Naive thymus-derived CD8-positive, alpha-beta T cell (primary cell): ENCODE results near the gene PARVB. TPM values are rescaled to one million over a fixed set of nuclear protein-coding genes. Genes with fewer than 3 reads are reported as not detected.
A peak's percentile ranks its signal among the peaks of the same experiment; 100 is the strongest.

Source experiments
- ATAC-seq, 2 donors: fragments of 150-1000 bp; cut with Tn5 transposase in 1 of 2; sonication (Bioruptor Pico), chemical (Tn5 transposase) in 1 of 2; 1 replicate in 1 of 2; 2 replicates in 1 of 2; pipeline ENCODE4 v1.10.0; 2021; ENCODE audit warnings: mild to moderate bottlenecking in 2 of 2, moderate library complexity in 2 of 2
- POLR2A ChIA-PET: fragments of 350-600 bp; sonication (Branson Sonifier 250); formaldehyde crosslinking; loops from one replicate; lab custom pipeline; 2021; ENCODE audit warnings: antibody characterized with exemption; lab: Charles Lee
- DNase-seq, 10 donors: peaks; one replicate each; pipeline versions ENCODE4 v3.0.0 to v3.0.0-alpha.2; 2020 to 2022
- H3K27ac Mint-ChIP-seq, 10 donors: one replicate each; pipeline ENCODE4 v1.8.0; 2020 to 2022; ENCODE audit warnings: mild to moderate bottlenecking in 10 of 10, mixed read lengths in 10 of 10, moderate library complexity in 4 of 10, inconsistent platforms in 1 of 10
- H3K27me3 Mint-ChIP-seq, 5 donors: one replicate each; pipeline ENCODE4 v1.8.0; 2021 to 2022; ENCODE audit warnings: mixed read lengths in 5 of 5
- H3K36me3 Mint-ChIP-seq, 3 donors: one replicate each; pipeline ENCODE4 v1.8.0; 2020 to 2022; ENCODE audit warnings: mixed read lengths in 3 of 3, mild to moderate bottlenecking in 2 of 3, inconsistent platforms in 1 of 3
- H3K4me1 Mint-ChIP-seq, 4 donors: one replicate each; pipeline ENCODE4 v1.8.0; 2021 to 2022; ENCODE audit warnings: mixed read lengths in 4 of 4
- H3K4me3 Mint-ChIP-seq, 10 donors: one replicate each; pipeline ENCODE4 v1.8.0; 2020 to 2022; ENCODE audit warnings: mild to moderate bottlenecking in 10 of 10, mixed read lengths in 10 of 10, moderate library complexity in 6 of 10, inconsistent platforms in 1 of 10
- H3K9me3 Mint-ChIP-seq, 9 donors: one replicate each; pipeline ENCODE4 v1.8.0; 2020 to 2022; ENCODE audit warnings: mixed read lengths in 9 of 9, mild to moderate bottlenecking in 3 of 9, inconsistent platforms in 1 of 9, moderate library complexity in 1 of 9
- polyA plus RNA-seq, 3 donors: library from polyadenylated mRNA; unstranded; fragments of 300-500 nt; fragmentation: Illumina TruSeq; gene quantifications; one replicate each; pipeline ENCODE4 v1.2.3, GENCODE V29; 2021
- total RNA-seq, 8 experiments: library from RNA in 2 of 8; stranded (reverse) in 2 of 8; gene quantifications; one replicate each; pipeline ENCODE4 v1.2.3 and lab custom pipeline; 2021 to 2026

The PARVB gene
- total and polyA plus RNA-seq, 5 experiments from 2014 or later = 0.91 to 7.0 (median 6.9) TPM; not detected in 2

GRCh38 chr22:44155115-44155514 is 131.0 kb downstream of the PARVB start:
- ATAC-seq (peak in 1 of 2 donors; percentile 35), DNase-seq (peak in 1 of 10 donors; percentile 23)
- POLR2A ChIA-PET = no interaction called here
- Mint-ChIP-seq H3K9me3 (no peaks in the 10 kb centered on the region), H3K36me3 (peaks cover 0 to 3% (median 0%) of the 10 kb centered on the region in 3 donors), H3K4me1 (no peaks in the 10 kb centered on the region), H3K4me3 (no peak overlapping the region), H3K27me3 (peaks cover 0 to 2% (median 0%) of the 10 kb centered on the region in 5 donors), H3K27ac (no peak overlapping the region)

DNA sequence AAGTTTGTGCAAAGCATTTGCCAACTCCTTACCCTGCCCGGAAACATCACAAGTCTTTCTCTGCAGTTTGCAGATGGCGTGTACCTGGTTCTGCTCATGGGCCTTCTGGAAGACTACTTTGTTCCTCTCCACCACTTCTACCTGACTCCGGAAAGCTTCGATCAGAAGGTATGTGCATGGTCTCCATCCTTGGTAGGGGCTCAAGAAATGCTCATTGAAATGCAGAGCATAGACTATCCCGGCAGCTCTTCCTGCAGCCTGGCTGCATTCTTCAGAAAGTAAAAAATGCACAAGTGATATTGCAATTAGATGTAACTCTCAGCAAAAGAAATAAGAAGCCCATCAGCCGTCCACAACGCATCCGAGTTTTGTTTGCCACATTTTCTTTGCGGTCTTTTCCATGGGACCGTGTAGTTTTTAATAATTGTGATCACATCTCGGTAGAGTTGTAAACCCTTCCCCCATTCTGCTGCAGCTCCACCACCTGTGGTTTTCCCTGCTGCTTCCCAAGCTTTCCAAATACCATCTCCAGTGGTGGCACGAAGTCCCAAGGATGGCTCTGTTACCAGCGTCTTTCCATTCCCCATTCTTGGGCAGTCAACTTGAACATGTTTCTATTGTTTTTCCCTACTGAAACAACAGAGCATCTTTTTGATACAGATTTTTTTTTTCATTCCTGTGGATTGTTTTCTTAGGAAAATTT is 134.0 kb downstream of the PARVB start:
- Mint-ChIP-seq H3K4me1 (peaks cover 0 to 2% (median under 1%) of the 10 kb centered on the region in 4 donors), H3K27me3 (no peaks in the 10 kb centered on the region), H3K36me3 (peaks cover 0 to 3% (median 0%) of the 10 kb centered on the region in 3 donors), H3K4me3 (peak overlapping the region in 1 of 10 donors; percentile 45), H3K9me3 (no peaks in the 10 kb centered on the region), H3K27ac (peak overlapping the region in 1 of 10 donors; percentile 43)
- ATAC-seq (no peak), DNase-seq (no peak)
- POLR2A ChIA-PET = no interaction called here

DNA sequence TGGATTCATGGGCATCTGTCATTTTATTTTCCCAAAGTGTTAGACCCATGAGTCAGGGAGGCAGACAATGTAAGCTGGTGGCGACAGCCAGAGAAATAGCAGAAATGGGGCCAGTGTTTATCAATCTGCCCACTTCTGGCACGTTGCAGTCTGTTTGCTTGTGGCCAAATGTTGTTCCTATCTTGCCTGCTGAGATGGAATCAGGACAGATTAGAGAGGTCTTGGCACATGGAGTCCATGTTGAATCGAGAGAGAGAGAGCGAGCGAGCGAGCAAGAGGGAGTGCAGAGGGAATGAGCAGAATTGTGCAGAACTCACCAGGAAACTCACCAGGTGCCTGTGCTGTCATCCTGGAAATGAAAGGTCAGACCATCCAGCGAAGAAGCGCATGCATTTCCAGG is 134.7 kb downstream of the PARVB start:
- no peak overlapping the region for H3K4me3 Mint-ChIP-seq

GRCh38 chr22:44159221-44159620 is 135.1 kb downstream of the PARVB start:
- DNase-seq (no peak), ATAC-seq (no peak)
- H3K4me1 Mint-ChIP-seq = peaks cover 0 to 2% (median under 1%) of the 10 kb centered on the region in 4 donors
- POLR2A ChIA-PET = no interaction called here
- no peak overlapping the region for H3K27ac Mint-ChIP-seq
- no peaks in the 10 kb centered on the region for H3K9me3 Mint-ChIP-seq
- H3K27me3 Mint-ChIP-seq = no peaks in the 10 kb centered on the region
- H3K4me3 Mint-ChIP-seq = no peak overlapping the region
- peaks cover 0 to 3% (median 0%) of the 10 kb centered on the region in 3 donors for H3K36me3 Mint-ChIP-seq

More for the DNA sequence above, 134.7 kb downstream of the PARVB start:
- POLR2A ChIA-PET = no interaction called here
- DNase-seq = peak in 1 of 10 donors; percentile 14
- Mint-ChIP-seq H3K4me1 (peaks cover 0 to 2% (median under 1%) of the 10 kb centered on the region in 4 donors), H3K27me3 (no peaks in the 10 kb centered on the region), H3K36me3 (peaks cover 0 to 3% (median 0%) of the 10 kb centered on the region in 3 donors), H3K9me3 (no peaks in the 10 kb centered on the region), H3K27ac (no peak overlapping the region)
- ATAC-seq = no peak

- ATAC-seq (no peak), DNase-seq (no peak)
- peaks cover 0 to 3% (median 0%) of the 10 kb centered on the region in 3 donors for H3K36me3 Mint-ChIP-seq
- H3K4me1 Mint-ChIP-seq = peaks cover 0 to 2% (median under 1%) of the 10 kb centered on the region in 4 donors
- POLR2A ChIA-PET = no interaction called here
- no peak overlapping the region for H3K27ac Mint-ChIP-seq
- no peak overlapping the region for H3K4me3 Mint-ChIP-seq
- no peaks in the 10 kb centered on the region for H3K9me3 Mint-ChIP-seq
- no peaks in the 10 kb centered on the region for H3K27me3 Mint-ChIP-seq
Measured at GRCh38 chr22:44159811-44160210, 135.7 kb downstream of the PARVB start.

DNA sequence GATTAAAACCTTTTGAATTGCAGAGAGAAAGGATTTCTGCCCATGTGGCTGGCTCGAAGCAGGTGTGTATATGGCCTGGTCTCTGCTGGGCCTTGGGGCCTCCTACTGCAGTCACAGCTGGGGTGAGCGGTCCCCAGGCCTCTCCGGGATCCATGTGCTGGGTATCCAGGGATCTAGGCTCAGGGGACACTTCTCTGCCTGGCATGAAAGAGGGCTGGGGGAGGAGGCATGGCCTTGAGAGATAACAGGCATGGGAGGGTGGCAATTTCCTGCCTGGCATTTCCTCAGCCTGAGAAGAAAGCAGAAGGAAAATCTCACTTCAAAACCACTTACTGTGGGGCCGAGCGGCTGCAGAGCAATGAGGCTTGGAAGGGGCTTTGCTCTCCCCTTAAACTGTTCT is 136.3 kb downstream of the PARVB start:
- H3K27me3 Mint-ChIP-seq = no peaks in the 10 kb centered on the region
- H3K4me3 Mint-ChIP-seq = no peak overlapping the region
- H3K27ac Mint-ChIP-seq = no peak overlapping the region
- H3K36me3 Mint-ChIP-seq = peaks cover 0 to 3% (median 0%) of the 10 kb centered on the region in 3 donors
- ATAC-seq = no peak
- POLR2A ChIA-PET = no interaction called here
- DNase-seq = peak in 1 of 10 donors; percentile 41
- peaks cover 0 to 2% (median under 1%) of the 10 kb centered on the region in 4 donors for H3K4me1 Mint-ChIP-seq
- H3K9me3 Mint-ChIP-seq = no peaks in the 10 kb centered on the region

DNA sequence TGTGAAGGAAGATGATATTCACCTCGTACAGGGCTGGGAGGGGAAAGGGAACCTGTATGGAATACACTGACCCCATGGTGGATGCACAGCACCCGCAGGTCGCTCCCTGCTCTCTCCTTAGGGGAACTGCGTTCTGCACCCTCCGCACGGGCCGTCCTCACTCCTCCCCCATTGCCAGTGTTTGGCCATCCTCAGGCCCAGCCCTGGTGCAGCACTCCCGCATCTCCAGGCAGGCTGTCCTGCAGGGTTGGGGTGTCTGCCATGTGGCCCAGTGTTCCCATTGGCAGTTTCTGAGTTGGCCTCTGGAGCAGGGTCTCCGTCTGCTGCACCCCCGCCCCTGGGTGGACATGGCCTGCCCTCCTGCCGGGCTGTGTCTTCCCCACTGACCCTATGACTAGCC is 137.6 kb downstream of the PARVB start:
- POLR2A ChIA-PET = no interaction called here
- no peaks in the 10 kb centered on the region for H3K9me3 Mint-ChIP-seq
- peaks cover 0 to 3% (median 0%) of the 10 kb centered on the region in 3 donors for H3K36me3 Mint-ChIP-seq
- no peak for ATAC-seq
- H3K27me3 Mint-ChIP-seq = no peaks in the 10 kb centered on the region
- peak in 1 of 10 donors; percentile 62 for DNase-seq
- no peak overlapping the region for H3K4me3 Mint-ChIP-seq
- peaks cover 0 to 2% (median under 1%) of the 10 kb centered on the region in 4 donors for H3K4me1 Mint-ChIP-seq
- no peak overlapping the region for H3K27ac Mint-ChIP-seq

GRCh38 chr22:44162960-44163359 is 138.9 kb downstream of the PARVB start:
- Mint-ChIP-seq H3K27ac (no peak overlapping the region), H3K4me1 (peaks cover 0 to 2% (median under 1%) of the 10 kb centered on the region in 4 donors), H3K36me3 (peaks cover 0 to 3% (median 0%) of the 10 kb centered on the region in 3 donors), H3K9me3 (no peaks in the 10 kb centered on the region), H3K27me3 (no peaks in the 10 kb centered on the region), H3K4me3 (no peak overlapping the region)
- DNase-seq (peak in 1 of 10 donors; percentile 42), ATAC-seq (no peak)
- POLR2A ChIA-PET = no interaction called here

- Mint-ChIP-seq H3K4me1 (peaks cover 0 to 2% (median under 1%) of the 10 kb centered on the region in 4 donors), H3K36me3 (peaks cover 0 to under 1% (median 0%) of the 10 kb centered on the region in 3 donors), H3K27me3 (no peaks in the 10 kb centered on the region), H3K4me3 (no peak overlapping the region), H3K9me3 (no peaks in the 10 kb centered on the region), H3K27ac (no peak overlapping the region)
- DNase-seq (peak in 1 of 10 donors; percentile 51), ATAC-seq (no peak)
- POLR2A ChIA-PET = no interaction called here
Measured at GRCh38 chr22:44163536-44163935, 139.4 kb downstream of the PARVB start.

GRCh38 chr22:44164031-44164430 is 139.9 kb downstream of the PARVB start:
- no peak overlapping the region for H3K4me3 Mint-ChIP-seq
- no peak overlapping the region for H3K27ac Mint-ChIP-seq
- H3K36me3 Mint-ChIP-seq = no peaks in the 10 kb centered on the region
- DNase-seq (peak in 1 of 10 donors; percentile 40), ATAC-seq (no peak)
- H3K4me1 Mint-ChIP-seq = peaks cover 0 to 2% (median under 1%) of the 10 kb centered on the region in 4 donors
- POLR2A ChIA-PET = no interaction called here
- no peaks in the 10 kb centered on the region for H3K9me3 Mint-ChIP-seq
- no peaks in the 10 kb centered on the region for H3K27me3 Mint-ChIP-seq

DNA sequence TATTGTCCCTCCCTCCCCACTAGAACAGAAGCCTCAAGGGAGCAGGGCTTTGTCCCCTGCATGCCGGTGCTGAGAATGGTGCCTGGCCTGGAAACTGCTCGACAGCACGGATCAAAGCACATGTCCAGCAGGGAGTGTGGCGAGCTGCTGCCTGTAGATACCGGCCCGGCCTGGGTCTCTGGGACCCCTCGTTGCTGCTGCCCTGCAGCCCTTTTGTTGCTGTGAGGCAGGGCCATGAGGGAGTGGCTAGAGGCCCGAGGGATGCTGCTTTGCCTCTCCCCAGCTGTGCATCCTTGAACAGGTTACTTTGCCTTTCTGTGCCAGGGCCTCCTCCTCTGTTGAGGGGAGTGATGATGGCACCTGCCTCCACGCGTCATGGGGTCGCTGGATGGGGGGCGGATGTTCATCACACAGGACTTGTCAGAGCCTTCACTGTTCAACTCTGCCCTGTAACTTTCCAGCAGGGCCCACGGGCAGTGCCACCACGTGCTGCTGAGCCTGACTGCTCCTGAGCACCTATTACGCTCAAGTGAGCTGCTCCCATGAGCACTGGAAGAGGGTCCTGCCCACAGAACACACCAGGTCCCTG is 141.3 kb downstream of the PARVB start:
- Mint-ChIP-seq H3K27me3 (no peaks in the 10 kb centered on the region), H3K9me3 (no peaks in the 10 kb centered on the region), H3K4me3 (no peak overlapping the region), H3K4me1 (peaks cover 0 to 2% (median under 1%) of the 10 kb centered on the region in 4 donors), H3K36me3 (no peaks in the 10 kb centered on the region), H3K27ac (peak overlapping the region in 1 of 10 donors; percentile 71)
- ATAC-seq (no peak), DNase-seq (peak in 1 of 10 donors; percentile 44)
- POLR2A ChIA-PET = no interaction called here

DNA sequence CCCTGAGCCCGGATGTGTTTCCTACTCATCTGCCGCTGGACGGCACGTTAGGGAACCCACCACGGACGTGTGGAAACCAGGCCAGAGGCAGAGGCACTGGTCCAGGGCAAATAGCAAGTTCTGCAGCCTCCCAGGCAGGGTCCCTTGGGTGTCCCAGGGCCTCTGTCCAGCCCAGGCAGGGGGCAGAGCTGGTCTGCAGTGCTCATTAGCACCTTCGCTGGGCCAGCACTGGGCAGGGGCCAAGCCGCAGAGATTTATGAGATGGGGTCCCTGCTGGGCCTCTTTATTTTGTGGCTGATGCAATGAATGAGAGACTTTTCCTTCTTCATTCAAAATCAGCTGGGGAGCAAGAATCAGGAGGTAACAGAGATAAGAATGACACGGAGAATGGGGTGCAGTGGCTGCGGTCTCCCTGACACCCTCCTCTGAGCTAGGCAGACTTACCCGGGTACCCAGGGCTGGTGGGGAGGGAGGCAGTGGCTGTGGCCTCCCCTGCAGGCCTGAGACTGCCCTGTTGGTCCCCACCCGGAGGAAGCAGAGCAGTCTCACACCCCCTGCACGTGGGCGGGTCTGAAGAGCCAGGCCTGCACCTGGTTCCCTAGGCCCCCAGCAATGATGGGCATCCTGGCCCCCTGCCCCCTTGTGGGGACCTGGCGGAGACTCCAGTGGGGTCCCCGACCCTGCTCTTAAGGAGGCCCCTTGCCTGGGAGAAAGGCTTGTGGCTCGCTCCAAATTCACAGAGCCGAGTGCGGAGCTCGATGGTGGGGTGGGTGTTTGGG is 142.6 kb downstream of the PARVB start:
- Mint-ChIP-seq H3K27me3 (no peaks in the 10 kb centered on the region), H3K4me3 (no peak overlapping the region), H3K36me3 (no peaks in the 10 kb centered on the region), H3K9me3 (no peaks in the 10 kb centered on the region), H3K27ac (no peak overlapping the region), H3K4me1 (no peaks in the 10 kb centered on the region)
- POLR2A ChIA-PET = no interaction called here
- ATAC-seq = no peak
- peak in 1 of 10 donors; percentile 52 for DNase-seq
